HG02938 (cell line): ENCODE results near the gene SNX17.
"Not testable (repeated sequence)": the region's sequence is repeated elsewhere in the genome, so short reads cannot be mapped to it uniquely, and the experiment has no call there.

ENCODE experiments used
- ATAC-seq: cut with Tn5 transposase; IDR thresholded peaks from one replicate; pipeline ENCODE4 v1.9.1; 2021; ENCODE audit warnings: mild to moderate bottlenecking, moderate library complexity; ENCODE audit not compliant: unreplicated experiment

The SNX17 gene

GRCh38 chr2:27370026-27370815, at the start of gene SNX17, which contains the start of gene EIF2B4:
Gene SNX17 (plus strand): TSS chr2:27370616. CDS start chr2:27370744, 128 bp downstream.
Gene EIF2B4 (minus strand): TSS chr2:27370338. CDS start chr2:27370314, 24 bp downstream.
- ATAC-seq: peak; percentile 79

- no peak for ATAC-seq
These were observed 49.4 kb upstream of the SNX17 start for GRCh38 chr2:27320958-27321543.

GRCh38 chr2:27322301-27322765, 48.1 kb upstream of the SNX17 start:
- ATAC-seq: no peak

- ATAC-seq: peak; percentile 85
These were observed 47.4 kb upstream of the SNX17 start, which contains the start of gene MPV17 for GRCh38 chr2:27322766-27323595. Gene MPV17 (minus strand): TSS chr2:27323097. CDS start chr2:27322517, 580 bp downstream.

- no peak for ATAC-seq
These were observed 46.7 kb upstream of the SNX17 start for GRCh38 chr2:27323596-27324285.

GRCh38 chr2:27324720-27325119, 45.7 kb upstream of the SNX17 start:
- ATAC-seq: no peak

- ATAC-seq: no peak
These were observed 35.1 kb upstream of the SNX17 start for GRCh38 chr2:27335311-27335710.

- no peak for ATAC-seq
These were observed 34.2 kb upstream of the SNX17 start for GRCh38 chr2:27336173-27336572.

GRCh38 chr2:27347641-27348040, 22.8 kb upstream of the SNX17 start:
- no peak for ATAC-seq

- no peak for ATAC-seq
These were observed 20.2 kb upstream of the SNX17 start for GRCh38 chr2:27350106-27350693.

GRCh38 chr2:27351802-27352598, 18.4 kb upstream of the SNX17 start:
- ATAC-seq: no peak

- ATAC-seq: not testable (repeated sequence)
These were observed 17.0 kb upstream of the SNX17 start for GRCh38 chr2:27353386-27353761.

GRCh38 chr2:27353762-27354596, 16.4 kb upstream of the SNX17 start:
- no peak for ATAC-seq

- no peak for ATAC-seq
These were observed 15.9 kb upstream of the SNX17 start for GRCh38 chr2:27354597-27354927.

- ATAC-seq: peak; percentile 32
These were observed 14.4 kb upstream of the SNX17 start for GRCh38 chr2:27356056-27356381.

- ATAC-seq: peak; percentile 80
These were observed 13.8 kb upstream of the SNX17 start, which contains the start of gene GTF3C2 for GRCh38 chr2:27356382-27357181. Gene GTF3C2 (minus strand): TSS chr2:27356764. CDS start chr2:27343554, 13,210 bp downstream.

- ATAC-seq: no peak
These were observed 7.6 kb upstream of the SNX17 start for GRCh38 chr2:27362678-27363420.
